ENCODE measurements around the gene SLC41A1.

- TF ChIP-seq POLR2AphosphoS5 (IDR thresholded peaks at IDR 0.05), result no peak
- no peak for TF ChIP-seq POLR2A (IDR thresholded peaks at IDR 0.05)
- TF ChIP-seq CTCF (IDR thresholded peaks at IDR 0.05), result no peak
These were observed 45.8 kb downstream of the SLC41A1 start for GRCh38 chr1:205767248-205767647.
